Mononuclear cell (primary cell): ENCODE results near the gene SAMD4A. TPM values are rescaled to one million over a fixed set of nuclear protein-coding genes. Genes with fewer than 3 reads are reported as not detected.

ENCODE experiments used
- H3K27me3 ChIP-seq: 2 replicates; pipeline ENCODE4 v1.6.0; 2011; ENCODE audit warnings: low read length, control low read depth; ENCODE audit not compliant: insufficient read depth
- H3K4me1 ChIP-seq: 2 replicates; pipeline ENCODE4 v1.5.1; 2011; ENCODE audit warnings: mild to moderate bottlenecking, low read length, control low read depth; ENCODE audit not compliant: insufficient read depth
- H3K4me3 ChIP-seq: 2 replicates; pipeline ENCODE4 v1.5.1; 2011; ENCODE audit warnings: mild to moderate bottlenecking, low read length, moderate library complexity
- H3K9me3 ChIP-seq: 2 replicates; pipeline ENCODE4 v1.5.1; 2011; ENCODE audit warnings: low read depth, mild to moderate bottlenecking, control low read depth, low read length
- total RNA-seq: library from RNA; depleted of rRNA; stranded (reverse); fragments of >200 nt; gene quantifications from one replicate; pipeline ENCODE4 v1.2.3, GENCODE V29; 2012

Gene SAMD4A
- total RNA-seq, 1 donor = 2.0 TPM

DNA sequence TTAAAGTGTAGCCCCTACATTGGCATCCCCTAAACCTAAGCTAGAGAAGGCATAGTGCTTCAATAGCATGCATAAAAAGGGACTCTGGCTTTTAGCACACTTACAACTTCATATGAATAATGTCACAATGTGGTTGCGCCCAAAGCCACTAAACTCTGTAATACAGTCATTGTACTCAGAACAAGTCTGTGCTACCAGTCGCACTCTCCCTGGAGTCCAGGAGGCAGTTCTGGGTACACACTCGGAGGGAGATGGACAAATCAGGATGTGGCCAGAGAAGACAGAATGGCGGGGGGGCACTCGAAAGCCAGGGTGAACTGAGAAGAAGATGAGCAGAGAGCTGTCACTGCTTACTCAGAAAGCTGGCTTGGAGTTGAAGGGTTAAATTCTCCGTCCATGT, 10.6 kb downstream of the SAMD4A start:
- Histone ChIP-seq H3K4me1 (no peaks in the 10 kb centered on the region), H3K4me3 (no peak overlapping the region)

DNA sequence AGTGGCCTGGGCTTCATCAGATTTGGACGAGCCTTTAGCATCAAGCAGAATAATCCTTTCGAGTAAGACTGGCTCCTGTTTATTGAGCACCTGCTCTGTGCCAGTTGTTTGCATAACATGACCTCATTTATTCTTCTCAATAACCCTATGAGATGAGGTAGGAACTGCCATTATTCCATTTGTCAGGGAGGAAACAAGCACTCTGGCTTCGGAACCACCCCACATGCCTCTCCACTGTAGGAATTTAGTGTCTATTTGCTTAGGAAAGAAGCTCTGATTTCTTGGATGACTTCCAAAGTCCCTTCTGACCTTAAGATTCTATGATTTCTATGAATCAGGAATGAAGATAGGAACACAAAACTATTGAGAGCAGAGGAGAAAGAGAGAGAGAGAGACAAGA, 11.0 kb downstream of the SAMD4A start:
- no peaks in the 10 kb centered on the region for H3K27me3 ChIP-seq
- no peaks in the 10 kb centered on the region for H3K4me1 ChIP-seq

More for the DNA sequence above, 10.6 kb downstream of the SAMD4A start:
- H3K27me3 ChIP-seq = no peaks in the 10 kb centered on the region
- peaks cover 10% of the 10 kb centered on the region for H3K9me3 ChIP-seq

GRCh38 chr14:54579621-54580020, 12.7 kb downstream of the SAMD4A start:
- H3K4me1 ChIP-seq = no peaks in the 10 kb centered on the region
- H3K4me3 ChIP-seq = no peak overlapping the region
- no peaks in the 10 kb centered on the region for H3K27me3 ChIP-seq
- no peaks in the 10 kb centered on the region for H3K9me3 ChIP-seq

More for the DNA sequence above, 11.0 kb downstream of the SAMD4A start:
- Histone ChIP-seq H3K9me3 (peaks cover 5% of the 10 kb centered on the region), H3K4me3 (no peak overlapping the region)

- Histone ChIP-seq H3K9me3 (no peaks in the 10 kb centered on the region), H3K27me3 (no peaks in the 10 kb centered on the region)
Observed at GRCh38 chr14:54580933-54581332, 14.0 kb downstream of the SAMD4A start.

GRCh38 chr14:54582334-54582733, 15.4 kb downstream of the SAMD4A start:
- Histone ChIP-seq H3K4me1 (no peaks in the 10 kb centered on the region), H3K4me3 (no peak overlapping the region), H3K27me3 (no peaks in the 10 kb centered on the region), H3K9me3 (no peaks in the 10 kb centered on the region)

More at GRCh38 chr14:54580933-54581332, 14.0 kb downstream of the SAMD4A start:
- Histone ChIP-seq H3K4me3 (no peak overlapping the region), H3K4me1 (no peaks in the 10 kb centered on the region)

GRCh38 chr14:54584097-54584496, 17.2 kb downstream of the SAMD4A start:
- H3K4me3 ChIP-seq = no peak overlapping the region
- no peaks in the 10 kb centered on the region for H3K4me1 ChIP-seq
- H3K27me3 ChIP-seq = no peaks in the 10 kb centered on the region
- H3K9me3 ChIP-seq = no peaks in the 10 kb centered on the region

GRCh38 chr14:54585214-54585613, 18.3 kb downstream of the SAMD4A start:
- no peaks in the 10 kb centered on the region for H3K4me1 ChIP-seq
- H3K27me3 ChIP-seq = no peaks in the 10 kb centered on the region
- no peak overlapping the region for H3K4me3 ChIP-seq
- no peaks in the 10 kb centered on the region for H3K9me3 ChIP-seq

- Histone ChIP-seq H3K27me3 (no peaks in the 10 kb centered on the region), H3K4me1 (no peaks in the 10 kb centered on the region), H3K9me3 (no peaks in the 10 kb centered on the region), H3K4me3 (no peak overlapping the region)
Observed at GRCh38 chr14:54589076-54589475, 22.1 kb downstream of the SAMD4A start.

DNA sequence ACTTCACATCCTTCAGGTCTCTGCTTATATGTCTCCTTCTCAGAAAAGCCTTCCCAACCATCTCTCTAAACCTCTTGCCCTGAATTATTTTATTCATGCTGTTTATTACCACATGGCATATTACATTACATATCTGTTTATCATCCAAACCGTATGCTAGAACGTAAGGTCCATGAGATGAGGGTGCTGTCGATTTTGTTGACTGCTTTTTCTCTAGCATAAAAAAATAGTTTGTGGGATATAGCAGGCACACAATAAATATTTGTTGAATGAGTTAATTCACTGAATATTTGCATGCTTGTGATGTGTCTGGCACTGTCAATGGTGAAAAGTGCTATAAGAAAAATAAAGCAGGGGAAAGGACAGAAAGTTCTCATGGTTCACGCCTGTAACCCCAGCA, 22.9 kb downstream of the SAMD4A start:
- no peaks in the 10 kb centered on the region for H3K4me1 ChIP-seq
- no peaks in the 10 kb centered on the region for H3K9me3 ChIP-seq
- no peaks in the 10 kb centered on the region for H3K27me3 ChIP-seq
- no peak overlapping the region for H3K4me3 ChIP-seq

GRCh38 chr14:54590481-54590880, 23.6 kb downstream of the SAMD4A start:
- no peaks in the 10 kb centered on the region for H3K4me1 ChIP-seq
- no peaks in the 10 kb centered on the region for H3K27me3 ChIP-seq
- no peak overlapping the region for H3K4me3 ChIP-seq
- H3K9me3 ChIP-seq = no peaks in the 10 kb centered on the region

DNA sequence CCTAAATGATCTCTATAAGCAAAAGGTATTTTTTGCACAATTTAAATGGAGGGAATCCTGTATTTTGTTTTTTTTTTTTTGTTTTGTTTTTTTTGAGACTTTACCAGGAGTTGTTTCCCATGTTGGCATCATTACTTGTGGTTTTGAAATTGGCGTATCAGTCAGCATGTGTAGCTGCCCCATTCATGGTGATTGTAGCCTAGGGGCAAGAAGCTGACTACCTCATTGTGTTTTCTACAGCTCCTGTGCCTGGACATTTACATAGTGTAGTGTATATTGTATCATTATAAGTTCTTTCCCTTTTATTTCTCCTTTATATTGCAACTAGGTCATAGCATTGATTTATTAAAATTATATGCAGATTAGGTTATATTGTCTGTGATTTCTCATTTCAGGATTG, 24.5 kb downstream of the SAMD4A start:
- Histone ChIP-seq H3K4me3 (no peak overlapping the region), H3K4me1 (no peaks in the 10 kb centered on the region), H3K27me3 (no peaks in the 10 kb centered on the region), H3K9me3 (no peaks in the 10 kb centered on the region)

DNA sequence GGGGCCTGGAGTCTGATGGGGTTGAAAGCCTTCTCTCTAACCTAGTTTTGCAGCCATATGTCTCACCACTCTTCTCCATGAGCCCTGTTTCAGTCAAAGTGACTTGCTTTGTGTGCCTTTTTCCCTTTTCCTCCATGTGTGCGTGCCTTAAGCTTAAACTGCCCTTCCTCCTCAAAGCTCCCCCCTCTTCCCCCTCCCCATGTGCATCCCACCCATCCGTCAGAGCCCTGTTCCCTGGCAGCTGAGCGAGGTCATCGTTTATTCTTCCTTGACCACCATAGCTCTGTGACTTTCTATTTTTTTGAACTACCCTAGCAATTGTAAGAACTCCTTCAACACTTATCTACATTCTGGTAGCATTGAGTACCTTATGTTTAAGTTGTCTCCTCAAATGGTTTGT, 24.9 kb downstream of the SAMD4A start:
- Histone ChIP-seq H3K4me1 (no peaks in the 10 kb centered on the region), H3K4me3 (no peak overlapping the region), H3K27me3 (no peaks in the 10 kb centered on the region), H3K9me3 (no peaks in the 10 kb centered on the region)

DNA sequence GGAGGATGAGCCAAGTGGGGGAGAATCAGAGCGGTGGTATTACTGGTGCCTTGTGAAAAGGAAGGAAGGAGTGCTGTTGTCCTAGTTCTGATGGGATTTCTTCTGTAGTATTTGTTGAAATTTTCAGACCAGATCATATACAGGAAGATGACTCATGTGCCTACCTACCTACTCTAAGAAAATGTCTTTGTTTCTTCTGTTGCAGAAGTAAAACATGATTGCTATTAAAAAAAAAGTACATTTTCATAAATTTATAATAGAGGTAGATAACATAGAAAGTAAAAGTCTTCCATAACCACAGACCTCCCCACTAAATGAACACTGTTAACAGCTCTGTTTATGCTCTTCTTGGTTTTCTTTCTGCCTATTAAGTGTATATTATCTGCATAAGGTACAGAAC, 26.9 kb downstream of the SAMD4A start:
- Histone ChIP-seq H3K9me3 (no peaks in the 10 kb centered on the region), H3K4me1 (no peaks in the 10 kb centered on the region), H3K4me3 (no peak overlapping the region), H3K27me3 (no peaks in the 10 kb centered on the region)

GRCh38 chr14:54594537-54594936, 27.6 kb downstream of the SAMD4A start:
- Histone ChIP-seq H3K27me3 (no peaks in the 10 kb centered on the region), H3K9me3 (no peaks in the 10 kb centered on the region), H3K4me1 (no peaks in the 10 kb centered on the region), H3K4me3 (no peak overlapping the region)

DNA sequence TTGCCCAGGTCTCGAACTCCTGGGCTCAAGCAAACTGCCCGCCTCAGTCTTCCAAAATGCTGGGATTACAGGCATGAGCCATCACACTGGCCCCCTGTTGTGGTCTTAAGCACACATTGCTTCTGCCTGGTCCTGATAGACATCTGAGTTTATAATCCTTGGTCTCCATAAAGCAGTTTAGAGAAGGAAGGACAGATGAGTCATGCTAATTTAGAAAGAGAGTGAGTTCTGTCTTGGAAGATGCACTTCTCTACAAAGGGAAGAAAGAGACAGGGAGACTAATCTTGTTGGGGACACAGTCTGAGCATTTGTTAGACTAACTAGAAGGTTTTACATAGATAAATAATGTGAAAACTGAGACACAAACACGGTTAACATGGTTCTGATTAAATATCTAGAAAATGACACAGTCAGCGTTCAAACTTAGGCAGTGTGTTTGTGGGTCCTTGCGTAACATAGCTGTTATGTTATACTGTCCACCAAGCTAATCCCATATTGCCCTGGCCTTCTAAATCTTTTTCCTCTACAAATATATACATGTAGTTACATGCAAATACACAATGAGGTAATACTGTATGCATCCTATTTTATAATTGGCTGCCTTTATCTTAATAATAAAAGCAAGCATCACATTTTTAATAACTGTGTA, 31.0 kb downstream of the SAMD4A start:
- Histone ChIP-seq H3K9me3 (no peaks in the 10 kb centered on the region), H3K27me3 (no peaks in the 10 kb centered on the region)

DNA sequence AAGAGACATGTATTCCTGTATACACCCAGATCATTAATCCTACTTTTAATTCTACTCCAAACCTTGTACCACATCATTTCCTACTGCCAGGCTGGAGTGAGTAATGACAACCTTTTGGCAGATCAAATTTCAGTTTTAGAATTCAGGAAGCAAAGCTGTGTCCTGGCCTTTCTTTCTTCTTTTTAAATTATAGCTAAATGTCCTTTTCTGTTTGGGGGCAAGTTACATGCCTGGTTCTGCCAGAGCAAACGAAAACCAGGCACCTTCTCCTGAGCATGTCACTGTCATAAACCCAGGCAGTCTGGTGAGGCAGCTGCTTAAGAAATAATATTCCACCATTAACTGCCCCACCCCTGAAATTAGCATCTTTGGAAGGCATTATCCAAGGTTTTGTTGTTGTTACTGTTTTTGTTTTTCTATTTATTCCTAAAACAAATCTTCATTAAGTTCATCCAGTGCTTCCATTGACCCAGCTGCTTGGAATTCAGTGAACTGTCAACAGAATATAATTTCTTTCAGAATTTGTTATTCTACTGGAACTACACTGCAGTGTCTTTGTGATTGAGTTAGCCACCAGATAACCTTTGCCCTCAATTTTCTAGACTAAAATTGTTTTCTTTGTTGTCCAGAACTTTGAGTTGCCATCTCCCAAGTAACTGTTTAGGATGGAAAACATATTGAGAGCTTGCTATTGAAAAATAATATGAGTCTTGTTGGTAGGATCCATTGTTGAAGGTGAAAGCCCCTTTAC, 33.2 kb downstream of the SAMD4A start:
- Histone ChIP-seq H3K4me3 (no peak overlapping the region), H3K4me1 (no peaks in the 10 kb centered on the region), H3K9me3 (no peaks in the 10 kb centered on the region), H3K27me3 (no peaks in the 10 kb centered on the region)

More for the DNA sequence above, 31.0 kb downstream of the SAMD4A start:
- no peaks in the 10 kb centered on the region for H3K4me1 ChIP-seq
- H3K4me3 ChIP-seq = no peak overlapping the region
